NCI-H345 treated with DMSO at 0.1 percent for 48 hours (cell line): Measurements from ENCODE around the gene APLP1.
"Not testable (repeated sequence)": the region's sequence is repeated elsewhere in the genome, so short reads cannot be mapped to it uniquely, and the experiment has no call there.

Experiments
- DNase-seq: peaks from one replicate; lab custom pipeline; 2025; ENCODE audit not compliant: unreplicated experiment; lab: John Stamatoyannopoulos, UW

Gene APLP1

DNA sequence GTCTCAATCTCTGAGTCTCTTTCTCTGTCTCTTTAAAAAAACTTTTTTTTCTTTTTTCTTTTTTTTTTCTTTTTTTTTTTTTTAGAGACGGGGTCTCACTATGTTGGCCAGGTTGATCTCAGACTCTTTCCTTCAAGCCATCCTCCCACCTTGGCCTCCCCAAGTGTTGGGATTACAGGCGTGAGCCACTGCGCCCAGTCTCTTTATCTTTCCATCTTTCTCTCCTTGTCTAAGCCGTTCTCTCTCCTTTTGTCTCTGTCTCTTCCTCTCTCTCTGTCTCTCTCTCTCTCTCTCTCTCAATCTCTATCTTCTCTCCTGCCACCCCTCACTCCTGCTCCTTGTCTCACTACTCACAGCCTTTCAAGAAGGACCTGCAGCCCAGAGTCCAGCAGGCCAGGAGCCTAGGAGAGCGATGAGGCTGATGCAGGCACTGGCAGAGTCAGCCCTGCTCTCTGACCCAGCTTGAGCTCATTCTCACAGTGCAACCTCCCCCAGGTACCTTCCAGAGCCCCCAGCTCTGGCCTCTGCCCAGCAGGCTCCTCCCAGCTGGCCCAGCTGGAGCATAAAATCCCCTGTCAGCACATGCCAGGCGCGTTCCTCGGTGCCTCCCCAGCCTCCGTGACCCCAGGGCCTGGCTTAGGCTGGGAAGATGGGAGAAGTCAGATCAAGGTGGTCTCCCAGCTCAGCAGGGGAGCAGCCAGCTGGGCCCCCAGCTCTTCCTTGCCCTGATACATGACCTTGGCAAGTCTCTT, 16.2 kb upstream of the APLP1 start, which contains the start of gene NPHS1:
TSS of gene NPHS1 (minus strand) at position 476 of the 752 bp plus-strand sequence. CDS start 667 bp downstream, outside the sequence.
- DNase-seq = no peak

DNA sequence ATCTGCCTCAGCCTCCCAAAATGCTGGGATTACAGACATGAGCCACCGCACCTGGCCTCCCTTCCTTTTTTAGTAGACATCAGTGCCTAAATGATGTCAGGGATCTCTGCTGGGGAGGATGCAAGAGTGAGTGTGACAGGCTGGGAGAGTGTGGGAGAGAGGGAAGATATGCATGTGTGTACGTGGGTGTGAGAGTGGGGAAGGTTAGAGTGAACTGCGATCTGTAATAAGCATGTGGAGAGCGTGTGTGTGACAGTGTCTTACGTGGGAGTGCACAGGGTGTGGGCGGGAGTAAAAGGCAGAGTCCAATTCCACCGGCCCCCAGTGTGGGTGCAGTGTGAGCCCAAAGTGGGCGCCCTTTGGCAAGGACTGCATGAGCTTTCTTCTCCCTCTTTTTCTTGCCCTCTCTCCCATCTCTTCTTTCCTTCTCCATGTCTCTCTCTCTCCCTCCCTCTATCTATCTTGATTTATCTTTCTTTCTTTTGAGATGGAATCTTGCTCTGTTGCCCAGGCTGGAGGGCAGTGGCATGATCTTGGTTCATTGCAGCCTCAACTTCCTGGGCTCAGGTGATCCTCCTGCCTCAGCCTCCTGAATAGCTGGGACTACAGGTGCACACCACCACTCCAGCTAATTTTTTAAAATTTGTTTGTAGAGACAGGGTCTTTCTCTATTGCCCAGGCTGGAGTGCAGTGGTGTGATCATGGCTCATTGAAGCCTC, 15.2 kb upstream of the APLP1 start:
- no peak for DNase-seq

DNA sequence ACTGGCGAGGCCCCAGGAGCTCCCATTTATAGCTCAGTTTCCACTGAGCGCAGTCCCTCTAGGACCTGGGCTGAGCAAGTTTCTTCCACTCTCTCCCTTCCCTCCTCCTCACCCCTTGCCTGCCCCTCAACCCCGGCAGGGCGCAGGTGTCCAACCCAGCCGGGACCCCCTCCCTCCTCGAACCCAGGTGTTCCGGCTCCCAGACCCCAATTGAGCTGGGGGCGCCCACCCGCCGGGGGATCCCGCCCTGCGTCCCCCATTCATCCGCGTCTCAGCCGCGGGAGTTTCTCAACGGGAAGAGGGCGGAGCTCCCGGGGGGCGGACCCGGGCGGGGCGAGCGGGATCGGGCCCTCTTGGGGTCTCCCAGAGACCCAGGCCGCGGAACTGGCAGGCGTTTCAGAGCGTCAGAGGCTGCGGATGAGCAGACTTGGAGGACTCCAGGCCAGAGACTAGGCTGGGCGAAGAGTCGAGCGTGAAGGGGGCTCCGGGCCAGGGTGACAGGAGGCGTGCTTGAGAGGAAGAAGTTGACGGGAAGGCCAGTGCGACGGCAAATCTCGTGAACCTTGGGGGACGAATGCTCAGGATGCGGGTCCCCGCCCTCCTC, 11.7 kb upstream of the APLP1 start, which contains the start of gene KIRREL2:
TSS of gene KIRREL2 (plus strand) at position 366 of the 604 bp plus-strand sequence. CDS start at position 575, 209 bp downstream.
- DNase-seq = peak; percentile 38

DNA sequence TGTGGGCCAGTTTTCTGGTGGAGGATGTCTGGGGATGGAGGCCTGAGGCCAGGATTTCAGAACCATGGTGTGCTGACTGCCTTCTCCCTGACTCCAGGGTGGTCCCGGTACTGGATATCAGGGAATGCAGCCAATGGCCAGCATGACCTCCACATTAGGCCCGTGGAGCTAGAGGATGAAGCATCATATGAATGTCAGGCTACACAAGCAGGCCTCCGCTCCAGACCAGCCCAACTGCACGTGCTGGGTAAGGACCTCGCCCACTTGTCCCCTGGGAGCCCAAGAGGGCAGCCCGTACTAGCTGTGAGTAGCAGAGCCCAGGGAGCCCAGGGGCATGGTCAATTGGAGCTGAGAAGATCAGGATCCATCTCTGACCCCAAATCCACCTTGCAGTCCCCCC, 10.1 kb upstream of the APLP1 start:
- no peak for DNase-seq

DNA sequence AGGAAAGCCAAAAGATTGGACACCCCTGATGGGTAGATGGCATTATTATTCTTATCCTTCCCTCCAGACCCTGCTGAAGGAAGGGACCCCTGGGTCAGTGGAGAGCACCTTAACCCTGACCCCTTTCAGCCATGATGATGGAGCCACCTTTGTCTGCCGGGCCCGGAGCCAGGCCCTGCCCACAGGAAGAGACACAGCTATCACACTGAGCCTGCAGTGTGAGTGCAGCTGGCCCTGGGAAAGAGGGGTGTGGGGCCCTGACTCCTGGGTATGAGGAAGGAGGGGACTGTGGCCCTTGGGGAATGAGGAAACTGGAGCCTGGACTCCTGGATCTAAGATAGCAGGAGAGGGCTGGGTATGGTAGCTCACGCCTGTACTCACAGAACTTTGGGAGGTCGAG, 9.0 kb upstream of the APLP1 start:
- no peak for DNase-seq

DNA sequence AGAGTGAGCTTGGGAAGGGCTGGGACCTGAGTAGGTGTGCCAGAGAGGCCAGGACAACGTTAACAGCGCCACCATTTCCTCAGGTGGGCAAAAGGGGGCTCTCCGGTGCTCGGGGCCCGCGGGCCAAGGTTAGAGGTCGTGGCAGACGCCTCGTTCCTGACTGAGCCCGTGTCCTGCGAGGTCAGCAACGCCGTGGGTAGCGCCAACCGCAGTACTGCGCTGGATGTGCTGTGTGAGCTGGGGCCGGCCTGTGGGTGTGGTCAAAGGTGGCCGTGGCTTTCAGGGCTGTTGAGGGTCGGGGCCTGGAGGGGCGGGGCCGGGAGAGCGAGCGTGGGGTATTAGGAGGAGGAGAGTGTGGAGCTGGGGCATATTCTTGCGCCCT, 7.9 kb upstream of the APLP1 start:
- no peak for DNase-seq

DNA sequence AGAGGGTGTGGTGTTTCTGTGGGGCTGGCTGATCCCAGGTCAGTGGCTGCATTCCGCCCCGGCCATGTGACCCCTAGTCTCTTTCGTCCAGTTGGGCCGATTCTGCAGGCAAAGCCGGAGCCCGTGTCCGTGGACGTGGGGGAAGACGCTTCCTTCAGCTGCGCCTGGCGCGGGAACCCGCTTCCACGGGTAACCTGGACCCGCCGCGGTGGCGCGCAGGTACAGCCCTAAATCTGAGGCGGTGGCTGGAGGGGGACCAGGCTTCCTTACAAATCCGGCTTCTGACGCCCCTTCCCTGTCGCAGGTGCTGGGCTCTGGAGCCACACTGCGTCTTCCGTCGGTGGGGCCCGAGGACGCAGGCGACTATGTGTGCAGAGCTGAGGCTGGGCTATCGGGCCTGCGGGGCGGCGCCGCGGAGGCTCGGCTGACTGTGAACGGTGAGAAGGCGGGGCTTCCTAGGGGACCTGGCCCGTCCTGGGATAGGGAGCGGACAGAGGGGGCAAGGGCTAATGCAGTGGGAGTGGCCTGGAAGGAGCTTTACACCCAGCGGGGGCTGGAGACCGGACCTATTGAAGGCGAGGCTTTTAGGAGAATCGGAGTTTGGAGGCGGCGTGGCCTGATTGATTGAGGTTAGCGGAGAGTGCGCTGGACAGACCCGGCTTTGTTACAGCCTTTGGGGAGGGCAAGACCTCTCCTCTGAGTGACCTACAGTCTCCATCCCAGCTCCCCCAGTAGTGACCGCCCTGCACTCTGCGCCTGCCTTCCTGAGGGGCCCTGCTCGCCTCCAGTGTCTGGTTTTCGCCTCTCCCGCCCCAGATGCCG, 7.3 kb upstream of the APLP1 start:
- DNase-seq = no peak

DNA sequence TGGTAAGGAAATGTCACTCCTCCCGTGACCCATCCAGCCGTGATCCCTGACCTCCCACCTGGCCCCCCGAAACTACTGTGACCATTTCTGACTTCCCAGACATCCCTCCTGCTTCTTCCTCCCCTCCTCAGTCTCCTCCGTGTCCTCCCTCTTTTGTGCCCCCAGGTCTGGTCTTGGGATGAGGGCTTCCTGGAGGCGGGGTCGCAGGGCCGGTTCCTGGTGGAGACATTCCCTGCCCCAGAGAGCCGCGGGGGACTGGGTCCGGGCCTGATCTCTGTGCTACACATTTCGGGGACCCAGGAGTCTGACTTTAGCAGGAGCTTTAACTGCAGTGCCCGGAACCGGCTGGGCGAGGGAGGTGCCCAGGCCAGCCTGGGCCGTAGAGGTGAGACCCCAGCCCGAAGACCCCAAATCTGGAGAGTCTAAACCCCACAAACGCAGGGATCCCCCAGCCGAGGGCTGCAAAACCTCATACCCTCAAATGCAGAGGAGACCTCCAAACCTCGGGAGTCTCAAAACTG, 6.7 kb upstream of the APLP1 start:
- DNase-seq = no peak

DNA sequence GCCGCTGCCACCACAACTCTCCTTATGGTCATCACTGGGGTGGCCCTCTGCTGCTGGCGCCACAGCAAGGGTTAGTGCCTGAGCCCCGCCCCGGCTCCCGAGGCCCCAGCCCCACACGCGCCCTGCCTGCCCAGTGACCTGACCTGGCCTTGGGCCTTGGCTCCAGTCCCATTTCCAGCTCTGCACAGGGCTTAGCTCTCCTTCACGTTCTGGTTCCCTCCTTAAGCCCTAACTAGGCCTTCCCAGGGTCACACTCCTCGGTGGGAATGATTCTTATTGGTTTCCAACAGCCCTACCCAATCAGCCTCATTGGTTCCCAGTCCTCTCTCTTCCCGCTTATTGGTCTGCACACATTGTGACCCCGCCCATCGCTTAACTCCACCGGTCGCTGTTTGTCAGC, 5.8 kb upstream of the APLP1 start:
- no peak for DNase-seq

DNA sequence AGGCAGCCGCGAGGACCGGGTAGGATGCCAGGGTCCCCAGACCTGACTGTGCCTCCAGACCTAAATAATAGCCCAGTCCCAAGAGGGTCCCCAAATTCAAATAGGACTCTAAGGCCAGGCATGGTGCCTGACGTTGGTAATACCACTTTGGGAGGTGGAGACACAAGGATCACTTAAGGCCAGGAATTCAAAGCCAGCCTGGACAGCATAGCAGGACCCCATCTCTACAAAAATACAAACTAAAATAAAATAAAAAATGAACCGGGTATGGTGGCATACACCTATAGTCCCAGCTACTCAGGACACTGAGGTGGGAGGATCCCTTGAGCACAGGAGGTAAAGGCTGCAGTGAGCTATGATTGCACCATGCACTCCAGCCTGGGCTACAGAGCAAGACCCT, 5.4 kb upstream of the APLP1 start:
- DNase-seq = no peak

DNA sequence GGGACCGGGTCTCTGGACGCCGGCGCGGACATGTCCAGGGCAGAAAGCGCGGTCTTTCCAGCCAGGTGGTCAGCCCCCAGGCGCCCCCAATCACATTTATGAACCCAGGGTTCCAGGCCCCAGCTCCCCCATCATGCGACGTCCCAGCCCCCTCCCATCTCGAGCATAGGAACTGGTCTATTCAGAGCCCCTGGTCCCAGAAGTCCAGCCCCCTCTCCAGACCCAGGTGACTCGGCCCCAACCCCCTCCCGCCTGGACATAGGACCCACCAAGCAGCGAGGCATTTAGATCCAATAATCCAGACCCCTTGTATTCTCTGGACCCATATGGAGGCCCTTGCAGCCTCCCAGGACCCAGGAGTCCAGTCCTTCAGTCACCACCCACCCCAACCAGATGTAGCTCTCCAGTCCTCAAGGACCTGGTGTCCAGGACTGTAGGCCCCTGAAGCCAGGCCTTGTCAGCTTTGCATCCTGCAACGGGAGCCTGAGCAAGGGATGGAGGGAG, 501 bp downstream of the APLP1 start:
- DNase-seq = no peak

DNA sequence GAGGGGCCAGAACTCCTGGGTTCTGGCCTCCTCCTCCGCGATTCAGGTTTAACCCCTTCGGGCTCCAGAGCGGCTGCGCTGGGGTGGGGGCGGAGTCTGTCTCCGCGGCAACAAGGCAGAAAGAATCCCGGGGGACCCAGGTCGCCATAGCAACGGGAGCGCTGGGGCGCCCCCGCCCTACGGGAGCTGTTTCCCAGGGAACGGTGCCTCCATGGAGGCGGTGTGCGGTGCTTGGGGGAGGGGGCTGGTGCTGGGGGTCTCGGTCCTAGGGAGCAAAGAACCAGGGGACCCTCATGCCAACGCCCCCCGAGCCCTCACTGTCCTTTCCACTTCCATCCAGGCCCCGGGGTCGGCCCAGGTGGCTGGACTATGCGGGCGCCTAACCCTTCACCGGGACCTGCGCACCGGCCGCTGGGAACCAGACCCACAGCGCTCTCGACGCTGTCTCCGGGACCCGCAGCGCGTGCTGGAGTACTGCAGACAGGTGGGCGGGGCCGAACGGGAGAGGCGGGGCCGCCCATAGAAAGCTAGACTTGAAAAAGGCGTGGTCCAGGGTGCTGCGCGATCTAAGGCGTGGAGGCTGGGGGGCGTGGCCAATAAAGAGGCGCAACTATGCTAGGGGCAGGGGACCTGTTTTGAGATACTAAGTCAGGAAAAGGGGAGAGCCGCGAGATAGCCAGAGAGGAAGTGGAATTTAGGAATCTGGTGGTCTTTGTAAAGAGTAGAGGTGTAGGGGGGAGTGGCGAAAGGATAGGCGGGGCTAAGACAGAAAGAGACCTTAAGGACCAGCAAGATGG, 1.2 kb downstream of the APLP1 start:
- DNase-seq = peak; percentile 99

DNA sequence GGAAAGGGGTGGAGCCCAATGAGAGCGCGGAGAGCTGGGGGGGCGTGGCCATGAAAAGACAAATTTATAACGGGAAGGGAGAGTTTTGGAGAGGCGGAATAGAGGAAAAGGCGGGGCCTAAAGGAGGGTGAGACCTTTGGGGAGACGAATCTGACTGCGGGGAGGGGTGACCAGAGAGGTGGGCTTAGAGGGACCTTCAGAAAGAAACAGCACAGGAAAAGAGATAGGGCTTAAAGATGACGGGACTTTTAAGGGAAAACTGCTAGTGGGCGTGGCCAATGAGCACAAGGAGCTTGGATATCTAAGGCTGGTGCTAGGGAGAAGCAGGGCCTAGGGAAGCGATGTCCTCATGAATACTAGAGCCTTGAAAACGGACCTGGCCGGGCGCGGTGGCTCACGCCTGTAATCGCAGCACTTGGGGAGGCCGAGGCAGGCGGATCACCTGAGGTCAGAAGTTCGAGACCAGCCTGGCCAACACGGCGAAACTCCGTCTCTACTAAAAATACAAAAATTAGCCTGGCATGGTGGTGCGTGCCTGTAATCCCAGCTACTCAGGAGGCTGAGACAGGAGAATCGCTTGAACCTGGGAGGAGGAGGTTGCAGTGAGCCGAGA, 1.9 kb downstream of the APLP1 start:
- DNase-seq = not testable (repeated sequence)

DNA sequence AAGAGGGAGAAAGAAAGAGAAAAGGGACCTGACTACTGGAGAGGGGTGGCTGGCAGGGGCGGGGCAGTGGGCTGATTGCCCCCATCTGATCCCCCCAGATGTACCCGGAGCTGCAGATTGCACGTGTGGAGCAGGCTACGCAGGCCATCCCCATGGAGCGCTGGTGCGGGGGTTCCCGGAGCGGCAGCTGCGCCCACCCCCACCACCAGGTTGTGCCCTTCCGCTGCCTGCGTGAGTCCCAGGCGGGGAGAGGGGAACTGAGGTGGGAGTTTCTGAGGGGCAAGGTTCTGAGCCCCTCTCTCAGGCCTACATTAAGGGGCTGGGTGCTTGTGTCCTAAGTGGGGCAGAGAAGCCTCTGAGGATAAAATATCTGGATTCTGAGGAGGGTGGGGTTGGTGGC, 2.4 kb downstream of the APLP1 start:
- DNase-seq = no peak

DNA sequence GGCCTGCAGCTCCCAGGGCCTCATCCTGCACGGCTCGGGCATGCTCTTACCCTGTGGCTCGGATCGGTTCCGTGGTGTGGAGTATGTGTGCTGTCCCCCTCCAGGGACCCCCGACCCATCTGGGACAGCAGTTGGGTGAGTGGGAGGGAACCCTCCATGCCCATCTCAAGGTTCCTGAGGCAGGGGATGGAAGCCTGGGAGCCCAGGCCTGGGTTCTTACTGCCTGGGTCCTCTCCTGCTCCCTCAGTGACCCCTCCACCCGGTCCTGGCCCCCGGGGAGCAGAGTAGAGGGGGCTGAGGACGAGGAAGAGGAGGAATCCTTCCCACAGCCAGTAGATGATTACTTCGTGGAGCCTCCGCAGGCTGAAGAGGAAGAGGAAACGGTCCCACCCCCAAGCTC, 3.2 kb downstream of the APLP1 start:
- DNase-seq = no peak

DNA sequence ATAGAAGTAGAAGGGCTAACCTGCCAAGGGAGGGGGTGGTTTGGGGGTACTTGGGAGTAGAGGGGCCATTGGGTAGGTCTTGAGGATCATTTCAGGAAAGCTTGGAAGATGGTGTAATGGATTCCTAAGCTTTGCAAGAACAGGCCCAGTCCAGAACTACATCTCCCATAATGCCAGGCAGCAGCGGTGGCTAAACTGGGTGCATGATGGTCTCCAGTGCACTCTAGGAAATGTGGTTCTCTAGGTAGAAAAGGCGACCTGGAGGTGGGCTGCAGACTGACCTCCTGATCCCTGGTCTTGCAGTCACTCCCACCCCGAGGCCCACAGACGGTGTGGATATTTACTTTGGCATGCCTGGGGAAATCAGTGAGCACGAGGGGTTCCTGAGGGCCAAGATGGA, 3.8 kb downstream of the APLP1 start:
- DNase-seq = no peak

DNA sequence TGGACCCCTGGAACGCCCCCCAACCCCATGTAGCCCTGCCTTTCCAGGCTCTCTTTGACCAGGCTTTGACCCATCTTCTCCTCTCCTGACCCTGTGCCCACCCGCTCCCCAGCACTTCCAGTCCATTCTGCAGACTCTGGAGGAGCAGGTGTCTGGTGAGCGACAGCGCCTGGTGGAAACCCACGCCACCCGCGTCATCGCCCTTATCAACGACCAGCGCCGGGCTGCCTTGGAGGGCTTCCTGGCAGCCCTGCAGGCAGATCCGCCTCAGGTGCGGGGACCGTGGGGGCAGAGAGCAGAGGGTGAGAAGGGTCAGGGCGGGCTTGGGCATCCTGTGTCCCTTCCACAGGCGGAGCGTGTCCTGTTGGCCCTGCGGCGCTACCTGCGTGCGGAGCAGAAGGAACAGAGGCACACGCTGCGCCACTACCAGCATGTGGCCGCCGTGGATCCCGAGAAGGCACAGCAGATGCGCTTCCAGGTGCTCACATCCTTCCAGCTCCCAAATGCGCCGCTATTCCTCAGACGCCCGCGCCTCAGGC, 6.1 kb downstream of the APLP1 start:
- DNase-seq = no peak

DNA sequence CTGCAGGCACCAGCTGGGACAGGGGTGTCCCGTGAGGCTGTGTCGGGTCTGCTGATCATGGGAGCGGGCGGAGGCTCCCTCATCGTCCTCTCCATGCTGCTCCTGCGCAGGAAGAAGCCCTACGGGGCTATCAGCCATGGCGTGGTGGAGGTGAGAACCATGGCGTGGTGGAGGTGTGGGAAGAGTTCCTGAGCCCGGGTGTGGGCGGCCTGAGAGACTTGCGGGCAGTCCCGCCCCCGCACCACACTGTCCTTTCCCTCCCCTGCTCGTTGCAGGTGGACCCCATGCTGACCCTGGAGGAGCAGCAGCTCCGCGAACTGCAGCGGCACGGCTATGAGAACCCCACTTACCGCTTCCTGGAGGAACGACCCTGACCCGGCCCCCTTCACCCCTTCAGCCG, 10.7 kb downstream of the APLP1 start:
- no peak for DNase-seq

DNA sequence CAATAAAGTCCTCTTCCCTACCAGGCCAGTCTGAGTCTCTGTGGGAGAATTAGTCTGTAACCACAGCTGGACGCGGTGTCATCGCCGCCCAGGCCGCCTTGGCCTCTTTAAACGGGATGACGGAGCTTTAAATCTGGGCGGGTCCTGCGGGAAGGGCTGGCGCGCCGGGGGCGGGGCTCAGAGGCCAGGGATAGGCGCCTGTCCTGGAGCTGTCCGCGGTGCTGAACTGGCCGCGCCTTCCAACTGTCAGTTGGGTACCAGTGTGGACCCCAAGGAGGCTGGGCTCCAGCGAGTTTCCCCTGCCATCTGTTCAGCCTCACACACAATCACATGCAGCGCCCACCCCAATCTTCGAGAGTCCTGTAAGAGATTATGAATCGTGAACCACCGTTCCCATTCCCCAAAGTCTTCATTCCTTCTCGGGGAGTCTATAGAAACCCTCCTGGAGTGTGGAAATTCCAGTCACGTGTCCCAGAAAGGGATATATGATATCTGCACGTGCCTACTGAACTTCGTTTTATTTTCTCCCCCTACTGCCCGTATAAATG, 11.5 kb downstream of the APLP1 start:
- no peak for DNase-seq
